Measurements from ENCODE around the gene EIF4G3.

The EIF4G3 gene

DNA sequence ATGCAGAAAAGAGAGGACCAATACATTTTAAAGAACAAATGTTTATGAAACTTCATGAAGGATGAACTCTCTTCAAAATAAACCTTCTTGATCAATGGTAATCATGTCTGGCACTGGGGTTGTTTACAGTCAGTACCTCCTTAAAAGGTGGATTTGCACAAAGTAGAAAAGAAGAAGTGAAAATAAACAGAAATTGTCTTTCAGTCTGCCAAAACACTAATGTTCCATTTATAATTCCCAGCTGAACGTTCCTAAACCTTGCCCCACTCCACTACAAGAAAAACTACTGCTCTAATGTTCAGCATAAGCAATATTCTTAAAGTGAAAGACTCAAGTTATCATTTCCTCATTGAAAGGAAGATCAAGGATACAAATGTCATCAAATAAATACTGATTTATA lies 86.2 kb downstream of the EIF4G3 start:
- H3K27me3 ChIP-seq (ENCODE audit: control insufficient read depth, insufficient read depth, low read length), result no peaks in the 10 kb centered on the region
- no peak overlapping the region for H3K9ac ChIP-seq
- no peak overlapping the region for H3K27ac ChIP-seq
- no peak for TF ChIP-seq CTCF (IDR thresholded peaks at IDR 0.05)
- no peaks in the 10 kb centered on the region for H3K4me1 ChIP-seq
- H3K36me3 ChIP-seq (ENCODE audit: control insufficient read depth, insufficient read depth, low read length), result no peaks in the 10 kb centered on the region
- H3K79me2 ChIP-seq, result peaks cover 3% of the 10 kb centered on the region
- H2AFZ ChIP-seq, result no peak overlapping the region
- H3K4me2 ChIP-seq (ENCODE audit: low read length), result no peak overlapping the region
- no peak overlapping the region for H3K4me3 ChIP-seq (ENCODE audit: low read depth, low read length)
- H3K9me3 ChIP-seq (ENCODE audit: control insufficient read depth, low read length), result no peaks in the 10 kb centered on the region

DNA sequence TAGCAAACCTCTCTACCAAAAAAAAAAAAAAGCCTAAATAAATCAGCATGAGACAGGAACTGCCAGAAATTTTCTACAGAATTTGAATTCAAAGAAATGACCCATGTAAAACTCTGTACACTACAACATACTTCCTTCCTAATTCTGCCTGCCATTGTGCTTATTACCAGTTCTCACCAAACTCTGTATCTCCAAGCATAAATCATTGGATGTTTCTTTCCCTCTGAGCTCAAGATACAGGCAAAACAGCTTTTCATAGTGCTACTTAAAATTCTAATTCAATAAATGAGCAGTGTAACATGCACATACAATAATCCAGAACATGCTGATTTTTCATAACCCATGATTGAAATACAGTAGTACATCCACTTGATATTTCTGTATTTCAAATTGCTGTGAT lies 87.0 kb downstream of the EIF4G3 start:
- H3K27ac ChIP-seq, result no peak overlapping the region
- TF ChIP-seq CTCF (IDR thresholded peaks at IDR 0.05), result no peak

GRCh38 chr1:21089299-21089698 lies 87.4 kb downstream of the EIF4G3 start:
- TF ChIP-seq CTCF (IDR thresholded peaks at IDR 0.05), result no peak
- H3K9ac ChIP-seq, result no peak overlapping the region
- H3K9me3 ChIP-seq (ENCODE audit: control insufficient read depth, low read length), result no peaks in the 10 kb centered on the region
- no peak overlapping the region for H3K27ac ChIP-seq
- no peaks in the 10 kb centered on the region for H3K36me3 ChIP-seq (ENCODE audit: control insufficient read depth, insufficient read depth, low read length)
- H3K79me2 ChIP-seq, result peaks cover 3% of the 10 kb centered on the region
- no peaks in the 10 kb centered on the region for H3K4me1 ChIP-seq
- H2AFZ ChIP-seq, result no peak overlapping the region
- no peak overlapping the region for H3K4me2 ChIP-seq (ENCODE audit: low read length)
- no peaks in the 10 kb centered on the region for H3K27me3 ChIP-seq (ENCODE audit: control insufficient read depth, insufficient read depth, low read length)
- no peak overlapping the region for H3K4me3 ChIP-seq (ENCODE audit: low read depth, low read length)

More for the DNA sequence above, 87.0 kb downstream of the EIF4G3 start:
- no peak overlapping the region for H3K9ac ChIP-seq
- no peaks in the 10 kb centered on the region for H3K9me3 ChIP-seq (ENCODE audit: control insufficient read depth, low read length)
- H3K4me1 ChIP-seq, result no peaks in the 10 kb centered on the region
- H3K27me3 ChIP-seq (ENCODE audit: control insufficient read depth, insufficient read depth, low read length), result no peaks in the 10 kb centered on the region
- no peak overlapping the region for H3K4me2 ChIP-seq (ENCODE audit: low read length)
- no peak overlapping the region for H2AFZ ChIP-seq
- no peaks in the 10 kb centered on the region for H3K36me3 ChIP-seq (ENCODE audit: control insufficient read depth, insufficient read depth, low read length)
- H3K79me2 ChIP-seq, result peaks cover 3% of the 10 kb centered on the region
- no peak overlapping the region for H3K4me3 ChIP-seq (ENCODE audit: low read depth, low read length)

DNA sequence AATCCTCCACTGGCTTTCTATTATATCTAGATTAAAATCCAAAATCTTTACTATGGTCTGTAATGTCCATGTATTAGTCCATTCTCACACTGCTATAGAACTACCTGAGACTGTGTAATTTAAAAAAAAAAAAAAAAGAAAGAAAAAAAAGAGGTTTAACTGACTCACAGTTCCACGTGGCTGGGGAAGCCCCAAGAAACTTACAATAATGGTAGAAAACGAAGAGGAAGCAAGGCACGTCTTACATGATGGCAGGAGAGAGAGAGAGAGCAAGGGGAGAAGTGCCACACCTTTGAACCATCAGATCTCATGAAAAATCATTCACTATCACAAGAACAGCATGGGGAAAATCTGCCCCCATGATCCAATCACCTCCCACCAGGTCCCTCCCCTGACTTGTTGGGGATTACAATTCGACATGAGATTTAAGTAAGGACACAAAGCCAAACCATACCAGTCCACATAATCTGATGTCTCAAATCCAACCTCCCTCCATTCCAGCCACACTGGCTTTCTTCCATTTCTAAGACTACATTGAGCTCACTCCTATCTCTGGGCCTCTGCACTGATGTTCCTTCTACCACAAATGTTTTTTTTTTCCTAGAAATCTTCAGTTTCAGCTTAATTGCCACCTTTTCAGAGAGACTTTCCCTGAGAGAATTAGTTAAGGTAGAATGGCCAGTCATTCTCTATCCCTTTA lies 92.4 kb downstream of the EIF4G3 start:
- no peaks in the 10 kb centered on the region for H3K4me1 ChIP-seq
- H3K9me3 ChIP-seq (ENCODE audit: control insufficient read depth, low read length), result no peaks in the 10 kb centered on the region
- no peak overlapping the region for H3K9ac ChIP-seq
- TF ChIP-seq CTCF (IDR thresholded peaks at IDR 0.05), result no peak
- peaks cover 9% of the 10 kb centered on the region for H3K79me2 ChIP-seq
- H2AFZ ChIP-seq, result no peak overlapping the region
- no peak overlapping the region for H3K4me2 ChIP-seq (ENCODE audit: low read length)
- H3K36me3 ChIP-seq (ENCODE audit: control insufficient read depth, insufficient read depth, low read length), result no peaks in the 10 kb centered on the region
- no peaks in the 10 kb centered on the region for H3K27me3 ChIP-seq (ENCODE audit: control insufficient read depth, insufficient read depth, low read length)
- H3K4me3 ChIP-seq (ENCODE audit: low read depth, low read length), result no peak overlapping the region
- no peak overlapping the region for H3K27ac ChIP-seq

GRCh38 chr1:21082073-21082472 lies 94.6 kb downstream of the EIF4G3 start:
- Histone ChIP-seq H3K9me3 (ENCODE audit: control insufficient read depth, low read length) (no peaks in the 10 kb centered on the region), H3K4me3 (ENCODE audit: low read depth, low read length) (no peak overlapping the region), H3K27me3 (ENCODE audit: control insufficient read depth, insufficient read depth, low read length) (no peaks in the 10 kb centered on the region), H3K4me2 (ENCODE audit: low read length) (no peak overlapping the region), H3K4me1 (no peaks in the 10 kb centered on the region), H3K9ac (no peak overlapping the region), H3K79me2 (peaks cover 9% of the 10 kb centered on the region), H3K36me3 (ENCODE audit: control insufficient read depth, insufficient read depth, low read length) (no peaks in the 10 kb centered on the region), H2AFZ (no peak overlapping the region), H3K27ac (no peak overlapping the region)
- TF ChIP-seq CTCF (IDR thresholded peaks at IDR 0.05), result no peak
